Immature natural killer cell (primary cell): ENCODE measurements around the gene PDE8B. TPM values are rescaled to one million over a fixed set of nuclear protein-coding genes. Genes with fewer than 3 reads are reported as not detected.

Experiments used
- DNase-seq, 3 donors: peaks; one replicate each; pipeline ENCODE4 v3.0.0; 2022; ENCODE audit warnings: mixed read lengths in 1 of 3
- H3K27ac Mint-ChIP-seq, 6 donors: one replicate each; pipeline ENCODE4 v1.8.0; 2020; ENCODE audit warnings: mixed read lengths in 6 of 6, mild to moderate bottlenecking in 5 of 6, inconsistent platforms in 4 of 6, moderate library complexity in 3 of 6
- H3K27me3 Mint-ChIP-seq, 3 donors: one replicate each; pipeline ENCODE4 v1.8.0; 2020 to 2021; ENCODE audit warnings: low read depth in 3 of 3, mild to moderate bottlenecking in 3 of 3, mixed read lengths in 3 of 3, moderate library complexity in 3 of 3, inconsistent platforms in 1 of 3
- H3K36me3 Mint-ChIP-seq, 3 donors: one replicate each; pipeline ENCODE4 v1.8.0; 2020; ENCODE audit warnings: mixed read lengths in 3 of 3, inconsistent platforms in 2 of 3, mild to moderate bottlenecking in 2 of 3
- H3K4me1 Mint-ChIP-seq, 2 donors: one replicate each; pipeline ENCODE4 v1.8.0; 2020; ENCODE audit warnings: inconsistent platforms in 2 of 2, mild to moderate bottlenecking in 2 of 2, mixed read lengths in 2 of 2, moderate library complexity in 1 of 2
- H3K4me3 Mint-ChIP-seq, 5 donors: one replicate each; pipeline ENCODE4 v1.8.0; 2020; ENCODE audit warnings: mild to moderate bottlenecking in 5 of 5, mixed read lengths in 5 of 5, inconsistent platforms in 3 of 5, moderate library complexity in 3 of 5
- H3K9me3 Mint-ChIP-seq, 6 donors: one replicate each; pipeline ENCODE4 v1.8.0; 2020; ENCODE audit warnings: mild to moderate bottlenecking in 6 of 6, mixed read lengths in 6 of 6, inconsistent platforms in 4 of 6, moderate library complexity in 3 of 6
- polyA plus RNA-seq, 3 donors: library from polyadenylated mRNA; unstranded; fragments of 300-500 nt; fragmentation: Illumina TruSeq; gene quantifications; one replicate each; pipeline ENCODE4 v1.2.3, GENCODE V29; 2021

PDE8B gene, protein sequence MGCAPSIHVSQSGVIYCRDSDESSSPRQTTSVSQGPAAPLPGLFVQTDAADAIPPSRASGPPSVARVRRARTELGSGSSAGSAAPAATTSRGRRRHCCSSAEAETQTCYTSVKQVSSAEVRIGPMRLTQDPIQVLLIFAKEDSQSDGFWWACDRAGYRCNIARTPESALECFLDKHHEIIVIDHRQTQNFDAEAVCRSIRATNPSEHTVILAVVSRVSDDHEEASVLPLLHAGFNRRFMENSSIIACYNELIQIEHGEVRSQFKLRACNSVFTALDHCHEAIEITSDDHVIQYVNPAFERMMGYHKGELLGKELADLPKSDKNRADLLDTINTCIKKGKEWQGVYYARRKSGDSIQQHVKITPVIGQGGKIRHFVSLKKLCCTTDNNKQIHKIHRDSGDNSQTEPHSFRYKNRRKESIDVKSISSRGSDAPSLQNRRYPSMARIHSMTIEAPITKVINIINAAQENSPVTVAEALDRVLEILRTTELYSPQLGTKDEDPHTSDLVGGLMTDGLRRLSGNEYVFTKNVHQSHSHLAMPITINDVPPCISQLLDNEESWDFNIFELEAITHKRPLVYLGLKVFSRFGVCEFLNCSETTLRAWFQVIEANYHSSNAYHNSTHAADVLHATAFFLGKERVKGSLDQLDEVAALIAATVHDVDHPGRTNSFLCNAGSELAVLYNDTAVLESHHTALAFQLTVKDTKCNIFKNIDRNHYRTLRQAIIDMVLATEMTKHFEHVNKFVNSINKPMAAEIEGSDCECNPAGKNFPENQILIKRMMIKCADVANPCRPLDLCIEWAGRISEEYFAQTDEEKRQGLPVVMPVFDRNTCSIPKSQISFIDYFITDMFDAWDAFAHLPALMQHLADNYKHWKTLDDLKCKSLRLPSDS
- polyA plus RNA-seq, result under 1 TPM in 1 of 3 donors, not detected in 2; 0.30 TPM

DNA sequence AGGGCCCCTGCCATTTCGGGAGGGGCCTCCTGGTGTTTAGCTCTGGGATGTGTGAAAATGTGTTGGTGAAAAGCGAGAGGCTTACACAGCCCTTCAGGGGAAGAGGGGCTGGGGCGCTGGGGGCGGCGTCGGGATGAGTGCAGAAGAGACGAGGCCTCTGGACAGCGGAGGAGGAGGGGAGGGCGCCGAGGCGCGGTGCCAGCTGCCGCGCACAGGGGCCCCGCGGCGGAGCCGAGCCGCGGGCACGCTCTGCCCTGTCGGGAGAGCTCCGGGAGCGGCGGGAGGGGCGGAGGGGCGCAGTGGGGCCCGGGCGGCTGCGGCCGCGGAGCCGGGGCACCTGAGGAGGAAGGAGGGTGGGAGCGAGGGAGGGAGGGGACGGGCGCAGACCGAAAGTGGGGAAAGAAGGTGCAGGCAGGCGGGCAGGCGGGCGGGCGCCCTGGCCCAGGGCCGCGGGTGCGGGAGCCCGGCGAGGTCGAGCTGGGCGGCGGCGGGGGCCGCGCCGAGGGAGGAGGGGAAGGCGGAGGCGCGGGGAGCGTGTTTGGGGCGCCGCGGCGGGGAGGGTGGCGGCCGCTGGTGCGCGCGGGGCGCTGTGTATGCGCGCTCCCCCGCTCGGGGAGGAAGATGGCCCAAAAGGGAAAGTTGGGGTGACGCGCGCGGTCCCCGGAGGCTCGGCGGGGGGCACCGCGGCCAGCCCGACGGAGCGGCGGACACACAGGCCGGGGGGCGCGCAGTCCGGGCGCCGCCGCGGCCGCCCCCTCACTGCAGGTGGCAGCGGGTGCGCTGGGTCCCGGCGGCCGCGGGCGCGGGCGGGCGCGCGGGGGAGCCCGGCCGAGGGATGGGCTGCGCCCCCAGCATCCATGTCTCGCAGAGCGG, at the start of gene PDE8B:
Gene PDE8B (plus strand): TSS at position 590 of the 873 bp plus-strand sequence. CDS start 246 bp downstream, at position 836.
- H3K36me3 Mint-ChIP-seq, result no peaks in the 10 kb centered on the region
- H3K27ac Mint-ChIP-seq, result peak within 1 kb of the TSS in 1 of 6 donors; percentile 28
- H3K4me1 Mint-ChIP-seq, result peaks cover 12 to 16% of the 10 kb centered on the region in 2 donors
- H3K4me3 Mint-ChIP-seq, result peak within 1 kb of the TSS; percentile 51 to 85 (median 65)
- H3K27me3 Mint-ChIP-seq, result peaks cover 12 to 39% (median 15%) of the 10 kb centered on the region in 3 donors
- no peaks in the 10 kb centered on the region for H3K9me3 Mint-ChIP-seq
- no peak for DNase-seq

DNA sequence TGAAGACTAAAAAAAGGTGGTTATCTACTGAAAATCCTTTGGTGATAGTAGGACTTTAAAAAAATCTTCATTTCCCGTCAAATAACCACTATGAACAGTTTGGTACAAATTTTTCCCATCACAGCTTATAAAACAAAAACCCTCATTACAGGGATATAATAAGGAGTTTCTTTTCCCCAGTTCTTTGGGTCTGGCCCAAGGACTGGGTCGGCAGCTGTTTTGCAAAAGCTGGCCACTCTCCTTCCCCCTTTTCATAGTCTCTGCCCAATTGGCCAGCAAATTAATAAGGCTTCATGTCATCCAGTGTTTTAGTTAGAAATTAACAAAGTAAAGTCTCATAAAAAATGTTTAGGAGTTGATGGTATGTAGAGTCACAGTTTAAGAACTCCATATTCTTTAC, 47.0 kb upstream of the PDE8B start:
- Mint-ChIP-seq H3K27me3 (peaks cover 0 to 8% (median 5%) of the 10 kb centered on the region in 3 donors), H3K9me3 (no peaks in the 10 kb centered on the region)

DNA sequence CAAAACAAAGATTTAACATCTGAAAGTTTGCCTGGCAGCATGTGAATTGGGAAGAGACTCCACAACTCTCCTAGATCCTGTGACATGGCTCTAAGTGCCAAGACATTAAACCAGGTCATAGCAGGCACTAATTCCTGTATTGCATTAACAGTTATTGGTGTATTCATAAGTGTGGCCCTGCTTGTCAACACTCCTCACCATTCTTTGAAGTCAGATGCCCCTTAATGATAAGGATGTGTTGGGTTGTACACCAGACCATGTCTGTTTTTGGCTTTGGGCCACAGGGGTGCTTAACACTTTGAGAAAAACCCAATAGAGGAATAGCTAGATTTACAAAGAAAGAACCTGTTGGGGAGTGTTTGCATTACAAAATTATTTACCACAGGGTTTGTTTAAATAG, 43.4 kb upstream of the PDE8B start:
- DNase-seq, result no peak
- H3K27ac Mint-ChIP-seq, result no peak overlapping the region

More for the DNA sequence above, 47.0 kb upstream of the PDE8B start:
- no peak for DNase-seq
- no peak overlapping the region for H3K27ac Mint-ChIP-seq
- H3K4me3 Mint-ChIP-seq, result no peak overlapping the region
- no peaks in the 10 kb centered on the region for H3K36me3 Mint-ChIP-seq
- no peaks in the 10 kb centered on the region for H3K4me1 Mint-ChIP-seq

DNA sequence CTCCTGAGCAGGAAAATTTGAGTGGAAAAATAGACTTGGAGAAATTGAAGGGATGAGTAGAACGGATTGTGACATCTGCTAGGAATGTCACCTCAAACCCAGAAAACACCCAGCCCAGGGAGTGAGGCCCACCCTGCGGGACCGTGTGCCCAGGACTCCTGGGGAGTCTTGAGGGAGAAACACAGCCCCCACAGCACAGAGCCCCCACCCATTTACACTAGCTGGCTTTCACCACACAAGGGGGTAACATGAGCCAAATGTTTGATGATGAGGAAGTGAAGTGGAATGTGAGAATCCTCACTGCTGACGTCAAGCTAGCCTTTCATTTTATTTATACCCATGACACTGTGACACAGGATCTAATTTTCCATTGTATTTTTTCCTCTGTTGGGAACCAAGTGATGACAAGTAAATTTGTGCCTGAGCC, 42.8 kb upstream of the PDE8B start:
- H3K27ac Mint-ChIP-seq, result no peak overlapping the region
- no peak overlapping the region for H3K4me3 Mint-ChIP-seq
- H3K9me3 Mint-ChIP-seq, result no peaks in the 10 kb centered on the region
- DNase-seq, result no peak
- peaks cover 2 to 9% (median 7%) of the 10 kb centered on the region in 3 donors for H3K27me3 Mint-ChIP-seq
- H3K36me3 Mint-ChIP-seq, result no peaks in the 10 kb centered on the region
- H3K4me1 Mint-ChIP-seq, result no peaks in the 10 kb centered on the region

More for the DNA sequence above, 43.4 kb upstream of the PDE8B start:
- Mint-ChIP-seq H3K4me1 (no peaks in the 10 kb centered on the region), H3K27me3 (peaks cover 2 to 9% (median 7%) of the 10 kb centered on the region in 3 donors), H3K9me3 (no peaks in the 10 kb centered on the region), H3K4me3 (no peak overlapping the region), H3K36me3 (no peaks in the 10 kb centered on the region)

DNA sequence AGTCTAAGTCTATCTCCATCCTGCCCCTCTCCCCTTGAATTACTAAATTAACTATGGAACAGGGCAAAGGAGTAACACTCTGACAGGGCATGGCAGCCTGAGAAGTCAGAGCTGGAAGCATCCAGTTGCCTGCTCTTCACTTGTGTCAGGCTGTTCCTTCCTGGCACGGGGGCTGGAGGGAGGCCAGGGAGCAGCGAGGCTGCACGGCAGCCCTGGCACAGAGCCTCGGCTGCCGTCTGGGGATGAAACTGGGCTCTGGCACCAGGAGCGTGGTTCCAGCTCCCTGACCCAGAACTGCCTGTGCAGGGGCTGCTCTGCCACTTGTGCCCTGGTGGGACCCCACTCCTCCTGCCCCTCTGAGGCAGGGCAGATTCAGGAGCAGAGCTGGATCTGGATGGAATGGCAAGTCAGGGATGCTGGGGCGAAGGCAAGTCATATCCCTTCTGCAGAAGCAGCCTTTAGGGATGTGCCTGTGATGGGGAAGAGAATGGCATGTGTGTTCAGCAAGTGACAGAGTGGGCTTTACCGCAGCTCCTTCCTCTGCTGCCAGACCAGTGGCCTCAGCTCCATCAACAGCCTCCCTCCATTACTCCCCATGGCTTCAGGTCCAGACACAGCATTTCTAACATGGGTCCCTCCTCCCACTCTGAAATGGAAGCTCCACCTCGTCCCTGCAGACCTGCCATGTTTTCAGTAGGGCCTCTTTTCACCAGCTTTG, 42.2 kb upstream of the PDE8B start:
- Mint-ChIP-seq H3K4me3 (no peak overlapping the region), H3K36me3 (no peaks in the 10 kb centered on the region), H3K27me3 (peaks cover 2 to 9% (median 7%) of the 10 kb centered on the region in 3 donors), H3K4me1 (no peaks in the 10 kb centered on the region), H3K27ac (no peak overlapping the region), H3K9me3 (no peaks in the 10 kb centered on the region)
- no peak for DNase-seq

DNA sequence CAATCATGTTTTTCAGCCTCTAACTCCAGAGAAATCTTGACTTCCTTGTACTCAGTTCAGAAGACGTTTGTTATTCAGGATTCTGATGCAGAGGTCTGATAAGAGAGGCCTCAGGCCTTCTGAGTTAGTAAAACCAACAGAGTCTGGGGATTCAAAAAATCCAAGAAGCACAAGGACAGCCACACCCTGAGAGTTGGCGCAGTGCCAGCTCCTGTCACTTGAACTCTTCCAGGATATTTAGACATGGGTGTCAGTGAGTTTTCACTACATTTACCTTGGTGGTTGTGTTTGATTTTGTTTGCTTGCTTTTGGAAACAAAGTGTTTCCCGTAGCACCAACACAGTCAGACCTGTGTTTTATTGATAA, 41.6 kb upstream of the PDE8B start:
- H3K27me3 Mint-ChIP-seq, result peaks cover 2 to 9% (median 6%) of the 10 kb centered on the region in 3 donors
- no peak for DNase-seq

DNA sequence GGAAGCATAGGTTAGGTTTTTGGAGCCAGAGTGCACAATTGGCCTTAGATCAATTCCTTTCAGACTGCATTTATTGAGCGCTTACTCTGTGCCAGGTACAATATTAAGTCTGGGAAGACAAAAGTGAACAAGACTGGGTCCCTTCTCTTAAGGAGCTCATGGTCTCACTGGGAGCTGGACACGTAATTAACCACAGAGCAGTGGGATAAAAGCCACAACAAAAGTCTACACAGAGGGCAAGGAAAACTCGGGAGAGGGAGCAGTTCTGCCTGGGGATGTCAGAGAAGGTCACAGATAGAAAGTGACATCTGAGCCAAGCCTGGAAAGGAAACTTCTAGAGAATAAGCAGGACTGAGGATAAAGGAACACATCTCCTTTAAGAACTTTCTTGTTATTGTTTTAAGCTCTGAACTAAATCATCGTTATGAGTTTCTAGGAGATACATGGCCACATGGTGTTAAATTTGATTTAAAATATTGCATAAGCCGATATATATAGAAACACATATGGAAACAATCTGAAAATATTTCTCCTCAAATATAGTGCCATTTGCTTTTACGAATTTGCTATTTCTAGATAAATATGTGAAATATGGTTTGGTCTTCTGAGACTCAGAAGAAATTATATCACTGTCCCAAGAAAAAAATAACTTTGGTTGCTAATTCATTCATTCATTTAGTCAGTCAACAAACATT, 40.1 kb upstream of the PDE8B start:
- no peaks in the 10 kb centered on the region for H3K36me3 Mint-ChIP-seq
- H3K4me3 Mint-ChIP-seq, result no peak overlapping the region
- peaks cover 2 to 9% (median 3%) of the 10 kb centered on the region in 3 donors for H3K27me3 Mint-ChIP-seq
- no peaks in the 10 kb centered on the region for H3K4me1 Mint-ChIP-seq
- H3K9me3 Mint-ChIP-seq, result no peaks in the 10 kb centered on the region
- DNase-seq, result no peak
- no peak overlapping the region for H3K27ac Mint-ChIP-seq

More for the DNA sequence above, 41.6 kb upstream of the PDE8B start:
- Mint-ChIP-seq H3K4me1 (no peaks in the 10 kb centered on the region), H3K36me3 (no peaks in the 10 kb centered on the region), H3K4me3 (no peak overlapping the region), H3K9me3 (no peaks in the 10 kb centered on the region), H3K27ac (no peak overlapping the region)

DNA sequence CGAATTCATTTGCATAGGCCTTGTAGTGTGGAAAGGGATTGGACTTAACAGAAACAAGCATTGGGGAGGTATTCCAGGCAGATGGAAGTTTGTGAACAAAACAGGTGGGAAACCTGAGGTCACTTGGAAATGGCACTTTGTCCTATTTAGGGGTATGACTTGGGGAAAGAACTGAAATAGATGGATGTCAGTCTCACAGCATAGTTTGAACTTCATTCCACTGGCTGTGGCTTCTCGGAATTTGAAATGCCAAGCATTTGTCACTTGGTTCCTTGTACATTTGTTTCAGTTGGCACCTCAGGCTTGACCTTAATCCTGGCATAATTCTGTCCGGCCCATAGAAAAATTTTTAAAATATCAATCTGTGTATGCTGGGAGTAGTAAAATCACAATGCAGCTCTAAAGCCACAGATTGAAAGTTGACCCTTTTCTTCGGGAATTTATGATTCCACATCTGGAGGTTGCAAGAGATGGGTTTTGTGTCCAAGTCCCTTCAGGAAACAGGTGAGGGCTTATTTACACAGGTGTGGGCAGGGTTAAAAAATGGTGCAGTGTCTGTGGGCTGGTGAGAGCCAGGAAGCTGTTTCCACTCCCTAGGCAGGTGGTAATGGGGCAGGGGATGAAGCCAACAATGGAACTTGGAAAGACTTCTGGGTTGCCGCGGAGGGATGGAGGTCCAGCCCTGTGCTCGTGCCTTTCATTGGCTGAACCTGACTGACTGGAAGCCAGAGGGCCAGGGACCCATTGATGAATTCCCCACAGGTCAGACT, 39.2 kb upstream of the PDE8B start:
- Mint-ChIP-seq H3K36me3 (no peaks in the 10 kb centered on the region), H3K9me3 (no peaks in the 10 kb centered on the region), H3K27ac (no peak overlapping the region), H3K27me3 (peaks cover 2 to 9% (median 3%) of the 10 kb centered on the region in 3 donors), H3K4me1 (no peaks in the 10 kb centered on the region), H3K4me3 (no peak overlapping the region)
- DNase-seq, result no peak

DNA sequence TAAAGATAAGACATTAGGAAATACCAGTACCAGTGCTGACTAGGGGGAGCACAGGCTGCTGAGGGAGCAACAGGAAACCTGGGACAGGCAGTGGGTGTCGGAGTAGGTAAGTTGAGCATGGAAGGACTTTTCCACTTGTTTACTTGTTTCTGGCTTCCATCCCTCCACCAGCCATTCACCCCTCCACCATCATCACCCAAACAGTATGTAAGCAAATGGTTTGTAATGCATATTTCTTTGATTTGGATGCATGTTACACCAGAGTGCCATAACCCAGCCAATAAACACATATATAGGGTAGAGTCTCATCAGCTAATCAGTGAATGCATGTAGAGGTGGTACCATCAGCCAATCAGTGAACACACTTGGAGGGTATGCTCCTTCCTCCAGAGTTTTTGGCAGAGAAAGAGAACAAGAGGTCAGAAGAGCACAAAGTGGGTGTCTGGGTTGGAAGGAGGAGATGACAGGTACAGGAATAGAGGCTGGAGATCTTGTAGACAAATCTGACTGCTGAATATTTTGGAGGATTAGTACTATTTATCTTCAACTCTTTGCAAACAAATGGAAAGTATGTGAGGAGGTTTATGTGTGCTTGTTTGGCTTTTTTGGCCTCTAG, 37.7 kb upstream of the PDE8B start:
- Mint-ChIP-seq H3K36me3 (no peaks in the 10 kb centered on the region), H3K9me3 (no peaks in the 10 kb centered on the region), H3K27me3 (peaks cover 2 to 6% (median 3%) of the 10 kb centered on the region in 3 donors), H3K4me3 (no peak overlapping the region), H3K4me1 (no peaks in the 10 kb centered on the region), H3K27ac (no peak overlapping the region)
- DNase-seq, result no peak

DNA sequence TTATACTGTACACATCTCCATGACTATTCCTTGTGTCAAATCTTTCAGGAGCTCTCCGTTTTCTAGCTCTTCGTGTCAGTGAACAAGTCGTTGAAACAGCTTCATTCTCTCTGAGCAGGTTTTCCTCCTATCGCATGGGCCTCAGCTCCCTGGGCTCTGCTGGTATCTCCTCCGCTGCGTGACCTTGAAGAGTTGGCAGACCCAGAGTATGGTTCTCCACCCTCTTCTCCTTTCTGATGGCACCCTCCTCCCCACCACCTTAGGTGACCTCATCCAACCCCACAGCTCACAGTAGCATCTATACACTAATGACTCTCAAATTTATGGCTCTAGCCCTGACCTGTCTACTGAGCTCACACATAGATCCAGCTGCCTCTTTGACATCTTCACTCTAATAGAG, 36.0 kb upstream of the PDE8B start:
- Mint-ChIP-seq H3K27me3 (peaks cover 2 to 6% (median 5%) of the 10 kb centered on the region in 3 donors), H3K36me3 (no peaks in the 10 kb centered on the region), H3K27ac (no peak overlapping the region), H3K4me3 (no peak overlapping the region), H3K9me3 (no peaks in the 10 kb centered on the region), H3K4me1 (no peaks in the 10 kb centered on the region)
- no peak for DNase-seq

DNA sequence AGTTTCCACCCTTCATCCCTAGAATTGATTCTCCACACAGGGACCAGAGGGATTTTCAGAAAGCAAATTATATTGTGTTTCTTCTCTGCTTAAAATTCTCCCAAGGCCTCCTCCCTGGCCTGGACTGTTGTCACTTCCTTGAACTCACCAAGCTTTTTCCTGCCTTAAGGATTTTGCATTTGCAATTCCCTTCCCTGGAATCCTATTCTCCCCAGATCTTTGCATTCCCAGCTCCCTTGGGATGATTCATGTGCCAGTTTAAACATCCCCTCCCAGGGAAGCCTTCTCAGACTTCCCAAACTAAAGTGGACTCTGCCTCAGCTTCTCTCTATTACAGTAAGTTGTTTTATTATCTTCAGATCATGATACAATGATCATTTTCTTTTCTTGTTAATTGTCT, 35.2 kb upstream of the PDE8B start:
- Mint-ChIP-seq H3K36me3 (no peaks in the 10 kb centered on the region), H3K4me1 (no peaks in the 10 kb centered on the region), H3K4me3 (no peak overlapping the region), H3K27ac (no peak overlapping the region), H3K9me3 (no peaks in the 10 kb centered on the region), H3K27me3 (peaks cover 2 to 8% (median 3%) of the 10 kb centered on the region in 3 donors)
- no peak for DNase-seq
